Measurements from ENCODE around the gene SPATA2. TPM values are rescaled to one million over a fixed set of nuclear protein-coding genes. Genes with fewer than 3 reads are reported as not detected.
A peak's percentile ranks its signal among the peaks of the same experiment; 100 is the strongest.
"Not testable (repeated sequence)": the region's sequence is repeated elsewhere in the genome, so short reads cannot be mapped to it uniquely, and the experiment has no call there.

Gene SPATA2
- total RNA-seq, result 2.0 TPM

GRCh38 chr20:49915380-49916145 is at the start of gene SPATA2:
Gene SPATA2 (minus strand): TSS chr20:49915529. CDS start chr20:49908490, 7,039 bp downstream.
- DNase-seq, result peak; percentile 92

GRCh38 chr20:49961413-49961812 is 46.1 kb upstream of the SPATA2 start:
- no peak for DNase-seq

GRCh38 chr20:49957089-49957938 is 42.0 kb upstream of the SPATA2 start:
- DNase-seq, result not testable (repeated sequence)

GRCh38 chr20:49956689-49957088 is 41.4 kb upstream of the SPATA2 start:
- DNase-seq, result no peak

GRCh38 chr20:49955830-49956396 is 40.6 kb upstream of the SPATA2 start:
- not testable (repeated sequence) for DNase-seq

- DNase-seq, result no peak
Observed at GRCh38 chr20:49955167-49955566, 39.8 kb upstream of the SPATA2 start.

GRCh38 chr20:49951151-49951550 is 35.8 kb upstream of the SPATA2 start:
- no peak for DNase-seq

GRCh38 chr20:49948809-49949507 is 33.6 kb upstream of the SPATA2 start:
- DNase-seq, result no peak

- no peak for DNase-seq
Observed at GRCh38 chr20:49948178-49948577, 32.8 kb upstream of the SPATA2 start.

GRCh38 chr20:49945701-49946477 is 30.6 kb upstream of the SPATA2 start:
- no peak for DNase-seq

- DNase-seq, result no peak
Observed at GRCh38 chr20:49945306-49945700, 30.0 kb upstream of the SPATA2 start.

- DNase-seq, result no peak
Observed at GRCh38 chr20:49942942-49943341, 27.6 kb upstream of the SPATA2 start.

- DNase-seq, result no peak
Observed at GRCh38 chr20:49942303-49942702, 27.0 kb upstream of the SPATA2 start.

GRCh38 chr20:49941456-49941855 is 26.1 kb upstream of the SPATA2 start:
- no peak for DNase-seq

- DNase-seq, result peak; percentile 70
Observed at GRCh38 chr20:49938173-49939163, 23.1 kb upstream of the SPATA2 start.

- DNase-seq, result no peak
Observed at GRCh38 chr20:49937027-49937929, 21.9 kb upstream of the SPATA2 start.

GRCh38 chr20:49936153-49937026 is 21.1 kb upstream of the SPATA2 start, which contains the start of gene RNF114:
Gene RNF114 (plus strand): TSS chr20:49936397. CDS start chr20:49936413, 16 bp downstream.
- DNase-seq, result peak; percentile 91

GRCh38 chr20:49935746-49936152 is 20.4 kb upstream of the SPATA2 start:
- no peak for DNase-seq
